CD4-positive, CD25-positive, alpha-beta regulatory T cell (primary cell): ENCODE data around the gene C1QBP. TPM values are rescaled to one million over a fixed set of nuclear protein-coding genes. Genes with fewer than 3 reads are reported as not detected.

ENCODE experiments used
- ATAC-seq, 2 donors: fragments of 150-1000 bp; cut with Tn5 transposase; one replicate each; pipeline ENCODE4 v1.10.0; 2021; ENCODE audit warnings: low read depth in 2 of 2, moderate number of reproducible peaks in 2 of 2, moderate library complexity in 1 of 2
- DNase-seq, 3 donors: peaks; one replicate each; pipeline versions ENCODE4 v3.0.0 to v3.0.0-alpha.2; 2012 to 2022; ENCODE audit warnings: mixed read lengths in 1 of 3
- H3K27ac ChIP-seq: one replicate; pipeline ENCODE4 v1.7.0; 2013; ENCODE audit warnings: mild to moderate bottlenecking, low read length; ENCODE audit not compliant: insufficient read depth, poor library complexity, severe bottlenecking
- H3K27me3 ChIP-seq: one replicate; pipeline ENCODE4 v1.7.0; 2013; ENCODE audit warnings: low read length; ENCODE audit not compliant: control insufficient read depth, insufficient read depth
- H3K36me3 ChIP-seq: one replicate; pipeline ENCODE4 v1.7.0; 2013; ENCODE audit warnings: mild to moderate bottlenecking, low read length, moderate library complexity; ENCODE audit not compliant: control insufficient read depth, insufficient read depth
- H3K4me1 ChIP-seq: 2 replicates; pipeline ENCODE4 v1.7.0; 2013; ENCODE audit warnings: mild to moderate bottlenecking, low read length; ENCODE audit not compliant: insufficient read depth, control insufficient read depth, poor library complexity, severe bottlenecking
- H3K4me3 ChIP-seq: one replicate; pipeline ENCODE4 v1.7.0; 2013; ENCODE audit warnings: low read depth, mild to moderate bottlenecking, low read length, moderate library complexity
- H3K9me3 ChIP-seq, 2 experiments: 1 replicate in 1 of 2; 2 replicates in 1 of 2; pipeline ENCODE4 v1.7.0; 2013; ENCODE audit warnings: low read length in 2 of 2, mild to moderate bottlenecking in 1 of 2, moderate library complexity in 1 of 2; ENCODE audit not compliant: control insufficient read depth in 2 of 2
- H3K27ac Mint-ChIP-seq, 3 donors: one replicate each; pipeline ENCODE4 v1.8.0; 2020 to 2022; ENCODE audit warnings: mild to moderate bottlenecking in 3 of 3, mixed read lengths in 3 of 3, moderate library complexity in 2 of 3
- H3K27me3 Mint-ChIP-seq: one replicate; pipeline ENCODE4 v1.8.0; 2022; ENCODE audit warnings: mild to moderate bottlenecking, mixed read lengths
- H3K36me3 Mint-ChIP-seq: one replicate; pipeline ENCODE4 v1.8.0; 2020; ENCODE audit warnings: mixed read lengths
- H3K4me1 Mint-ChIP-seq, 4 donors: one replicate each; pipeline ENCODE4 v1.8.0; 2020 to 2022; ENCODE audit warnings: mixed read lengths in 4 of 4, mild to moderate bottlenecking in 1 of 4
- H3K4me3 Mint-ChIP-seq, 4 donors: one replicate each; pipeline ENCODE4 v1.8.0; 2020 to 2022; ENCODE audit warnings: mild to moderate bottlenecking in 4 of 4, mixed read lengths in 4 of 4, moderate library complexity in 3 of 4
- H3K9me3 Mint-ChIP-seq, 7 donors: one replicate each; pipeline ENCODE4 v1.8.0; 2020 to 2022; ENCODE audit warnings: mixed read lengths in 7 of 7, mild to moderate bottlenecking in 3 of 7, moderate library complexity in 2 of 7
- polyA plus RNA-seq, 4 donors: library from polyadenylated mRNA; unstranded; fragments of 300-500 nt; fragmentation: Illumina TruSeq; gene quantifications; one replicate each; pipeline ENCODE4 v1.2.3, GENCODE V29; 2021
- total RNA-seq: library from RNA; stranded (reverse); gene quantifications from one replicate; pipeline ENCODE4 v1.2.3, GENCODE V29; 2022

C1QBP gene
- total and polyA plus RNA-seq, 5 donors from 2014 or later, result 58.4 to 285 (median 253) TPM

DNA sequence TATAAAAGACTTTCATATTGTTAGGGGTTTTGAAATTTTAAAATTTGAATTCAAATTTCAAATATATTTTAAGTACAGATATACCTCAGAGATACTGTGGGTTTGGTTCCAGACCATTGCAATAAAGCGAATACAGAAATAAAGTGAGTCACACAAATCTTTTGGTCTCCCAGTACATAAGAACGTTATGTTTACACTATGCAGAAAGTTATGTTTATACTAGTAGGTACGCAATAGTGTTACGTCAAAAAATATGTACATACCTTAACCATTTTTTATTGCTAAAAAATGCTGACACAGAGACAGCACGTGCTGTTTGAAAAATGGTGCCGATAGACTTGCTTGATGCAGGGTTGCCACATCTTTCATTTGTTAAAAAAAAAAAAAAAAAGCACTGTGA lies 39.2 kb downstream of the C1QBP start:
- ATAC-seq (no peak), DNase-seq (no peak)
- Histone ChIP-seq H3K9me3 (no peaks in the 10 kb centered on the region), H3K27ac (no peak overlapping the region), H3K4me3 (no peak overlapping the region), H3K36me3 (peaks cover 90% of the 10 kb centered on the region), H3K27me3 (no peaks in the 10 kb centered on the region), H3K4me1 (no peaks in the 10 kb centered on the region)
- H3K27me3 Mint-ChIP-seq, result no peaks in the 10 kb centered on the region
- no peak overlapping the region for H3K4me3 Mint-ChIP-seq
- H3K9me3 Mint-ChIP-seq, result no peaks in the 10 kb centered on the region
- peaks cover 29% of the 10 kb centered on the region for H3K36me3 Mint-ChIP-seq
- H3K27ac Mint-ChIP-seq, result no peak overlapping the region
- peaks cover 0 to 5% (median 1%) of the 10 kb centered on the region in 4 donors for H3K4me1 Mint-ChIP-seq

DNA sequence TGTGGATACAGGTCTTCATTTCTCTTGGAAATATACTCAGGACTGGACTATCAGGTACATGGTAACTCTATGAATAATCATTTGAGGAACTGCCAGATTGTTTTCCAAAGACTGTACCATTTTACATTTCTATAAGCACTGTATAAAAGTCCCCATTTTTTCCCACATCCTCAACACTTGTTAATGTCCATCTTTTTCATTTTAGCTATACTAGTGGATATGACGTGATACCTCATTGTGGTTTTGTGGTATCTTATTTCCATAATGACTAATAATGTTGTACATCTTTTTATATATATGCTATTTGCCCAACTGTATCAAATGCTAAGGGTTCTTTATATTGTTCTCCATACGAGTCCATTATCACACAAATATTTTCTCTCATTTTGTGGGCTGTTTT lies 42.3 kb downstream of the C1QBP start:
- Histone ChIP-seq H3K27ac (no peak overlapping the region), H3K36me3 (peaks cover 89% of the 10 kb centered on the region)
- peaks cover 0 to 6% (median 2%) of the 10 kb centered on the region in 4 donors for H3K4me1 Mint-ChIP-seq

DNA sequence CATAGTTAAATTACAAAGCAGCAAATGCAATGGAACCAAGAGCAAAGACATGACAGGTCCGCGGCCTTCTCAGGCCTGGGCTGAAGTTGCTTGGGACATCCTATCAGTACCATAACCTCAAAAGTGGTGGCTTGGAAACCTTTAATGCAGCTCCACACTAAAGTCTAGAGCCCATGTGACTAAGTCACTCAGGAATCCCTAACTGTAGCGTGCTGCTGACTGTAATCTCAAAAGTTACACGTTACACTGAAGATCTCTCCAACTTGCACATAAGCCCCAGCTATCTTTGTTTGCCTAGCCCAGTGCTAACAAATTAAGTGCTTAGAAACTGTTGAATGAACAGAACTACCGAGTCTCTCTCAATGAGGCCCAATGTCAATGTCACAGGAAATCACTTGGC lies 47.3 kb downstream of the C1QBP start:
- no peaks in the 10 kb centered on the region for H3K27me3 Mint-ChIP-seq
- H3K4me3 Mint-ChIP-seq, result no peak overlapping the region
- peaks cover 0 to 1% (median 0%) of the 10 kb centered on the region in 7 donors for H3K9me3 Mint-ChIP-seq
- DNase-seq (no peak), ATAC-seq (no peak)
- Histone ChIP-seq H3K4me1 (peaks cover 6% of the 10 kb centered on the region), H3K27ac (no peak overlapping the region), H3K36me3 (peaks cover 83% of the 10 kb centered on the region), H3K9me3 (no peaks in the 10 kb centered on the region), H3K4me3 (no peak overlapping the region), H3K27me3 (no peaks in the 10 kb centered on the region)
- peaks cover 0 to 19% (median 14%) of the 10 kb centered on the region in 4 donors for H3K4me1 Mint-ChIP-seq
- no peak overlapping the region for H3K27ac Mint-ChIP-seq
- H3K36me3 Mint-ChIP-seq, result peaks cover 56% of the 10 kb centered on the region

More for the DNA sequence above, 42.3 kb downstream of the C1QBP start:
- Histone ChIP-seq H3K4me3 (no peak overlapping the region), H3K9me3 (no peaks in the 10 kb centered on the region), H3K27me3 (no peaks in the 10 kb centered on the region), H3K4me1 (no peaks in the 10 kb centered on the region)
- Mint-ChIP-seq H3K36me3 (peaks cover 46% of the 10 kb centered on the region), H3K4me3 (no peak overlapping the region), H3K27ac (no peak overlapping the region), H3K27me3 (no peaks in the 10 kb centered on the region), H3K9me3 (no peaks in the 10 kb centered on the region)
- no peak for DNase-seq
- no peak for ATAC-seq

Other genes with a start within 250 kb of the C1QBP start
- gene ZNF594, start 247.3 kb downstream of the C1QBP start, total RNA-seq, result 3.1 TPM
- gene ZNF594, start 247.3 kb downstream of the C1QBP start, polyA plus RNA-seq, result 1 to 10 TPM in 3 of 4 donors, under 1 TPM in 1; 0.86 to 2.4 (median 1.8) TPM
- not detected for gene SCIMP, start 204.3 kb downstream of the C1QBP start, total RNA-seq
- gene SCIMP, start 204.3 kb downstream of the C1QBP start, polyA plus RNA-seq, result 1 to 10 TPM in 1 of 4 donors, under 1 TPM in 3; 0.19 to 1.2 (median 0.29) TPM
- 45.5 TPM for gene RABEP1, start 156.9 kb downstream of the C1QBP start, total RNA-seq
- 10 to 100 TPM; 23.7 to 29.0 (median 26.7) TPM for gene RABEP1, start 156.9 kb downstream of the C1QBP start, polyA plus RNA-seq
- gene NUP88, start 19.5 kb downstream of the C1QBP start, total RNA-seq, result 128 TPM
- gene NUP88, start 19.5 kb downstream of the C1QBP start, polyA plus RNA-seq, result 100 to 1,000 TPM in 2 of 4 donors, 10 to 100 TPM in 2; 86.5 to 130 (median 101) TPM
- 79.3 TPM for gene RPAIN, start 19.0 kb downstream of the C1QBP start, total RNA-seq
- gene RPAIN, start 19.0 kb downstream of the C1QBP start, polyA plus RNA-seq, result 10 to 100 TPM; 32.3 to 39.1 (median 35.2) TPM
- 8.7 TPM for gene DHX33, start 29.8 kb upstream of the C1QBP start, total RNA-seq
- 1 to 10 TPM in 1 of 4 donors, under 1 TPM in 3; 0.60 to 1.1 (median 0.76) TPM for gene DHX33, start 29.8 kb upstream of the C1QBP start, polyA plus RNA-seq
- gene DERL2, start 47.0 kb upstream of the C1QBP start, total RNA-seq, result 70.0 TPM
- gene DERL2, start 47.0 kb upstream of the C1QBP start, polyA plus RNA-seq, result 10 to 100 TPM; 73.2 to 95.0 (median 78.7) TPM
- 16.5 TPM for gene MIS12, start 47.4 kb upstream of the C1QBP start, total RNA-seq
- 10 to 100 TPM in 3 of 4 donors, 1 to 10 TPM in 1; 9.8 to 19.6 (median 12.7) TPM for gene MIS12, start 47.4 kb upstream of the C1QBP start, polyA plus RNA-seq
- 279 TPM for gene NLRP1, start 145.4 kb upstream of the C1QBP start, total RNA-seq
- gene NLRP1, start 145.4 kb upstream of the C1QBP start, polyA plus RNA-seq, result 10 to 100 TPM; 25.5 to 33.2 (median 30.7) TPM